H9 (cell line): ENCODE measurements around the gene PPP2R3C. TPM values are rescaled to one million over a fixed set of nuclear protein-coding genes. Genes with fewer than 3 reads are reported as not detected.

ENCODE experiments used
- DNase-seq: peaks from one replicate; pipeline ENCODE4 v3.0.0-alpha.2; 2017
- H2AFZ ChIP-seq: one replicate; pipeline ENCODE4 v1.6.1; 2013; ENCODE audit warnings: mild to moderate bottlenecking, low read length, control low read depth, moderate library complexity
- H2AK5ac ChIP-seq: 2 replicates; pipeline ENCODE4 v1.6.1; 2013; ENCODE audit warnings: low read length, control low read depth, mixed read lengths; ENCODE audit not compliant: insufficient read length
- H2BK120ac ChIP-seq: one replicate; pipeline ENCODE4 v1.6.1; 2013; ENCODE audit warnings: low read depth, mild to moderate bottlenecking, low read length, control low read depth, inconsistent platforms; ENCODE audit not compliant: poor library complexity, severe bottlenecking
- H2BK12ac ChIP-seq: 2 replicates; pipeline ENCODE4 v1.6.1; 2013; ENCODE audit warnings: low read length, control low read depth, mixed read lengths, low read depth; ENCODE audit not compliant: insufficient read length
- H2BK15ac ChIP-seq: 2 replicates; pipeline ENCODE4 v1.6.1; 2013; ENCODE audit warnings: low read depth, low read length, control low read depth
- H2BK20ac ChIP-seq: one replicate; pipeline ENCODE4 v1.6.1; 2013; ENCODE audit warnings: low read depth, mild to moderate bottlenecking, low read length, control low read depth, inconsistent platforms; ENCODE audit not compliant: poor library complexity, severe bottlenecking
- H2BK5ac ChIP-seq: 2 replicates; pipeline ENCODE4 v1.6.1; 2013; ENCODE audit warnings: low read length, control low read depth, mixed read lengths; ENCODE audit not compliant: insufficient read length
- H3K14ac ChIP-seq: 2 replicates; pipeline ENCODE4 v1.6.1; 2013; ENCODE audit warnings: low read length, control low read depth; ENCODE audit not compliant: insufficient read depth
- H3K18ac ChIP-seq: 2 replicates; pipeline ENCODE4 v1.6.1; 2013; ENCODE audit warnings: low read depth, mild to moderate bottlenecking, mixed read lengths, low read length, control low read depth; ENCODE audit not compliant: insufficient read length
- H3K23ac ChIP-seq: 2 replicates; pipeline ENCODE4 v1.6.1; 2013; ENCODE audit warnings: low read length, control low read depth, mixed read lengths, low read depth; ENCODE audit not compliant: insufficient read length
- H3K23me2 ChIP-seq: 2 replicates; pipeline ENCODE4 v1.6.1; 2013; ENCODE audit warnings: low read depth, mild to moderate bottlenecking, mixed read lengths, low read length, control low read depth; ENCODE audit not compliant: insufficient read length, poor library complexity, severe bottlenecking
- H3K27ac ChIP-seq: 2 replicates; pipeline ENCODE4 v1.5.1; 2013; ENCODE audit warnings: low read length, control low read depth, mixed read lengths, low read depth; ENCODE audit not compliant: insufficient read length
- H3K27me3 ChIP-seq: 2 replicates; pipeline ENCODE4 v1.6.1; 2013; ENCODE audit warnings: low read length, control low read depth, inconsistent platforms; ENCODE audit not compliant: insufficient read depth
- H3K4ac ChIP-seq: 2 replicates; pipeline ENCODE4 v1.6.1; 2013; ENCODE audit warnings: low read depth, mild to moderate bottlenecking, control low read depth, inconsistent platforms, low read length, moderate library complexity
- H3K4me1 ChIP-seq: 2 replicates; pipeline ENCODE4 v1.6.1; 2013; ENCODE audit warnings: low read length, control low read depth, inconsistent platforms; ENCODE audit not compliant: insufficient read depth
- H3K4me2 ChIP-seq: 2 replicates; pipeline ENCODE4 v1.6.1; 2013; ENCODE audit warnings: low read length, control low read depth, mixed read lengths; ENCODE audit not compliant: insufficient read length, insufficient read depth
- H3K56ac ChIP-seq: 2 replicates; pipeline ENCODE4 v1.6.1; 2013; ENCODE audit warnings: low read depth, mild to moderate bottlenecking, mixed read lengths, low read length, control low read depth; ENCODE audit not compliant: insufficient read length
- H3K79me1 ChIP-seq: 2 replicates; pipeline ENCODE4 v1.6.1; 2013; ENCODE audit warnings: low read depth, mild to moderate bottlenecking, moderate library complexity, low read length, control low read depth, inconsistent platforms; ENCODE audit not compliant: insufficient read depth, poor library complexity, severe bottlenecking
- H3K79me2 ChIP-seq: 2 replicates; pipeline ENCODE4 v1.6.1; 2013; ENCODE audit warnings: low read length, control low read depth, inconsistent platforms; ENCODE audit not compliant: insufficient read depth
- H3K9ac ChIP-seq: 2 replicates; pipeline ENCODE4 v1.6.1; 2013; ENCODE audit warnings: low read length, control low read depth, mixed read lengths; ENCODE audit not compliant: insufficient read length; ENCODE audit errors: extremely low read depth
- H3K9me3 ChIP-seq: one replicate; pipeline ENCODE4 v1.6.1; 2013; ENCODE audit warnings: low read depth, low read length, inconsistent platforms; ENCODE audit not compliant: control insufficient read depth
- H3T11ph ChIP-seq: one replicate; pipeline ENCODE4 v1.6.1; 2013; ENCODE audit warnings: mild to moderate bottlenecking, low read length, control low read depth, inconsistent platforms
- H4K20me1 ChIP-seq: one replicate; pipeline ENCODE4 v1.6.1; 2013; ENCODE audit not compliant: control insufficient read depth, insufficient read length, insufficient read depth
- H4K5ac ChIP-seq: 2 replicates; pipeline ENCODE4 v1.6.1; 2013; ENCODE audit warnings: low read depth, mild to moderate bottlenecking, mixed read lengths, low read length, control low read depth; ENCODE audit not compliant: insufficient read length
- H4K8ac ChIP-seq: replicated peaks from 2 replicates; pipeline ENCODE4 v1.6.1; 2013; ENCODE audit warnings: low read length, control low read depth, mixed read lengths, low read depth; ENCODE audit not compliant: insufficient read length
- H4K91ac ChIP-seq: 2 replicates; pipeline ENCODE4 v1.6.1; 2013; ENCODE audit warnings: low read depth, mild to moderate bottlenecking, moderate library complexity, mixed read lengths, low read length, control low read depth; ENCODE audit not compliant: insufficient read length
- H3K27ac Mint-ChIP-seq, 3 experiments: 2 replicates in 2 of 3; 3 replicates in 1 of 3; pipeline ENCODE4 v1.8.0; 2020 to 2021; ENCODE audit warnings: mixed read lengths in 3 of 3, mild to moderate bottlenecking in 1 of 3, moderate library complexity in 1 of 3
- H3K27me3 Mint-ChIP-seq: 2 replicates; pipeline ENCODE4 v1.8.0; 2021; ENCODE audit warnings: low read depth, mild to moderate bottlenecking, moderate library complexity, mixed read lengths
- H3K36me3 Mint-ChIP-seq, 3 experiments: 2 replicates in 2 of 3; 3 replicates in 1 of 3; pipeline ENCODE4 v1.8.0; 2020 to 2021; ENCODE audit warnings: low read depth in 3 of 3, mixed read lengths in 3 of 3; ENCODE audit not compliant: insufficient read depth in 1 of 3
- H3K4me1 Mint-ChIP-seq, 2 experiments: 2 replicates each; pipeline ENCODE4 v1.8.0; 2020; ENCODE audit warnings: mixed read lengths in 2 of 2
- H3K4me3 Mint-ChIP-seq, 2 experiments: 2 replicates in 1 of 2; 3 replicates in 1 of 2; pipeline ENCODE4 v1.8.0; 2020 to 2021; ENCODE audit warnings: mild to moderate bottlenecking in 2 of 2, mixed read lengths in 2 of 2, moderate library complexity in 1 of 2
- H3K9me3 Mint-ChIP-seq, 2 experiments: 2 replicates in 1 of 2; 3 replicates in 1 of 2; pipeline ENCODE4 v1.8.0; 2020; ENCODE audit warnings: mild to moderate bottlenecking in 2 of 2, mixed read lengths in 2 of 2, moderate library complexity in 1 of 2
- CTCF ChIP-seq: fragments of 200-600 bp; sonication (generic); conservative IDR thresholded peaks from 3 replicates; pipeline ENCODE4 v1.8.0; 2021; ENCODE audit warnings: antibody characterized with exemption, mild to moderate bottlenecking
- WGBS: extraction: QIAGEN DNeasy Blood & Tissue Kit; methylation state at CpG from one replicate; pipeline ENCODE4 v1.1.7; 2013; ENCODE audit warnings: missing lambda C conversion rate, low lambda C conversion rate, mixed read lengths; ENCODE audit not compliant: insufficient read length; ENCODE audit errors: extremely low coverage; 5-methylcytosine and 5-hydroxymethylcytosine counted together
- total RNA-seq: library from RNA; stranded (reverse); gene quantifications from 2 replicates; pipeline ENCODE4 v1.2.1, GENCODE V29; 2021

The PPP2R3C gene
- total RNA-seq, 1 experiment from 2014 or later = 51.1 TPM

GRCh38 chr14:35161231-35161630 is 39.4 kb upstream of the PPP2R3C start:
- no peak overlapping the region for H3K23ac ChIP-seq
- no peak for DNase-seq
- no peak for TF ChIP-seq CTCF
- H3K4me2 ChIP-seq = no peak overlapping the region
- H2BK15ac ChIP-seq = no peak overlapping the region
- no peak overlapping the region for H3T11ph ChIP-seq
- Mint-ChIP-seq H3K36me3 (peaks cover 6 to 7% (median 6%) of the 10 kb centered on the region in 3 experiments; a peak in 6 of 7 replicates), H3K27ac (peak overlapping the region in 1 of 3 experiments; percentile 38; a peak in 1 of 7 replicates), H3K9me3 (no peaks in the 10 kb centered on the region), H3K27me3 (no peaks in the 10 kb centered on the region), H3K4me3 (no peak overlapping the region), H3K4me1 (peaks cover 0 to 1% of the 10 kb centered on the region in 2 experiments; a peak in 2 of 4 replicates)
- H2BK120ac ChIP-seq = no peak overlapping the region
- no peak overlapping the region for H2AK5ac ChIP-seq
- H2BK5ac ChIP-seq = no peak overlapping the region
- WGBS = no CpG with 5 or more reads among the region's 5 CpGs
- no peak overlapping the region for H3K18ac ChIP-seq
- H3K23me2 ChIP-seq = no peaks in the 10 kb centered on the region
- no peak overlapping the region for H3K14ac ChIP-seq
- no peak overlapping the region for H3K27ac ChIP-seq
- H4K91ac ChIP-seq = no peak overlapping the region
- H3K4ac ChIP-seq = no peak overlapping the region
- no peaks in the 10 kb centered on the region for H3K79me1 ChIP-seq
- no peak overlapping the region for H3K56ac ChIP-seq
- H3K4me1 ChIP-seq = no peaks in the 10 kb centered on the region; the same call in 1 of the 2 replicates
- H4K5ac ChIP-seq = no peak overlapping the region
- no peak overlapping the region for H4K8ac ChIP-seq
- H3K27me3 ChIP-seq = no peaks in the 10 kb centered on the region
- no peaks in the 10 kb centered on the region for H3K9me3 ChIP-seq
- no peak overlapping the region for H3K9ac ChIP-seq
- H2BK12ac ChIP-seq = no peak overlapping the region
- H4K20me1 ChIP-seq = no peaks in the 10 kb centered on the region
- no peak overlapping the region for H2AFZ ChIP-seq
- H2BK20ac ChIP-seq = no peak overlapping the region
- H3K79me2 ChIP-seq = no peaks in the 10 kb centered on the region
